A172 (cell line): ENCODE results near the gene APOBEC2. TPM values are rescaled to one million over a fixed set of nuclear protein-coding genes. Genes with fewer than 3 reads are reported as not detected.

Experiments
- DNase-seq: peaks from one replicate; pipeline ENCODE4 v3.0.0-alpha.2; 2015; ENCODE audit warnings: low spot score
- total RNA-seq: library from RNA; depleted of rRNA; stranded (reverse); fragments of >200 nt; shearing (Covaris generic); gene quantifications from 2 replicates; pipeline ENCODE4 v1.2.3, GENCODE V29; 2014

Gene APOBEC2
- total RNA-seq, 1 experiment from 2014 or later, result not detected

GRCh38 chr6:41058783-41059181, 5.8 kb downstream of the APOBEC2 start:
- DNase-seq, result no peak

- DNase-seq, result peak; percentile 47
Observed at GRCh38 chr6:41059556-41059955, 6.6 kb downstream of the APOBEC2 start.

GRCh38 chr6:41061196-41061726, 8.3 kb downstream of the APOBEC2 start:
- DNase-seq, result no peak

- DNase-seq, result no peak
Observed at GRCh38 chr6:41062056-41062455, 9.1 kb downstream of the APOBEC2 start.

GRCh38 chr6:41063884-41064285, 10.9 kb downstream of the APOBEC2 start:
- DNase-seq, result no peak

GRCh38 chr6:41064841-41065240, 11.8 kb downstream of the APOBEC2 start:
- no peak for DNase-seq

GRCh38 chr6:41065550-41066026, 12.6 kb downstream of the APOBEC2 start:
- DNase-seq, result no peak

- peak; percentile 59 for DNase-seq
Observed at GRCh38 chr6:41066867-41067304, 13.9 kb downstream of the APOBEC2 start.

GRCh38 chr6:41071501-41071922, 18.5 kb downstream of the APOBEC2 start:
- no peak for DNase-seq

- DNase-seq, result peak; percentile 99
Observed at GRCh38 chr6:41071923-41072835, 19.2 kb downstream of the APOBEC2 start, which contains the start of gene OARD1. Gene OARD1 (minus strand): TSS chr6:41072356. CDS start chr6:41071634, 722 bp downstream.

GRCh38 chr6:41072836-41073202, 19.8 kb downstream of the APOBEC2 start, which contains the start of gene NFYA:
Gene NFYA (plus strand): TSS chr6:41072974. CDS start chr6:41079090, 6,116 bp downstream.
- no peak for DNase-seq

GRCh38 chr6:41073203-41073967, 20.4 kb downstream of the APOBEC2 start:
- peak; percentile 62 for DNase-seq

- peak; percentile 11 for DNase-seq
Observed at GRCh38 chr6:41073968-41074691, 21.1 kb downstream of the APOBEC2 start.

GRCh38 chr6:41074692-41075436, 21.9 kb downstream of the APOBEC2 start:
- DNase-seq, result no peak

- DNase-seq, result no peak
Observed at GRCh38 chr6:41075651-41076626, 22.9 kb downstream of the APOBEC2 start.

GRCh38 chr6:41077536-41077935, 24.5 kb downstream of the APOBEC2 start:
- no peak for DNase-seq

- DNase-seq, result no peak
Observed at GRCh38 chr6:41078101-41078500, 25.1 kb downstream of the APOBEC2 start.

- no peak for DNase-seq
Observed at GRCh38 chr6:41079080-41079479, 26.1 kb downstream of the APOBEC2 start.

- DNase-seq, result no peak
Observed at GRCh38 chr6:41080621-41081020, 27.6 kb downstream of the APOBEC2 start.
